K562 (cell line): ENCODE results near the gene IPPK. TPM values are rescaled to one million over a fixed set of nuclear protein-coding genes. Genes with fewer than 3 reads are reported as not detected.
A peak's percentile ranks its signal among the peaks of the same experiment; 100 is the strongest.

Experiments
- ATAC-seq: fragments of 200-7000 bp; cut with Tn5 transposase; 3 replicates; pipeline ENCODE4 v1.9.1; 2020; ENCODE audit warnings: moderate library complexity
- Bru-seq: library from RNA; stranded (reverse); fragments of 400-500 nt; gene quantifications from one replicate; lab custom pipeline; 2021; lab: Mats Ljungman, UMichigan
- BruChase-seq, 2 experiments: library from RNA; stranded (reverse); fragments of 400-500 nt; gene quantifications; one replicate each; lab custom pipeline; 2021; lab: Mats Ljungman, UMichigan
- BruUV-seq: library from RNA; stranded (reverse); fragments of 400-500 nt; replicated peaks from 2 replicates; lab custom pipeline; 2021; lab: Mats Ljungman, UMichigan
- CTCF ChIA-PET: fragments of 300-600 bp; formaldehyde crosslinking; extraction: SDS; loops from one replicate; lab custom pipeline; 2021; ENCODE audit warnings: low intra/inter-chr PET ratio; lab: Yijun Ruan, JAX
- POLR2A ChIA-PET: fragments of 300-600, 350-650 bp; sonication (Branson Sonifier 250); formaldehyde crosslinking; extraction: SDS; loops from one replicate; lab custom pipeline; 2021; ENCODE audit warnings: antibody characterized with exemption, inconsistent platforms; lab: Yijun Ruan, JAX
- DNase-seq, 4 experiments: peaks; one replicate each; pipeline versions ENCODE4 v3.0.0 to v3.0.0-alpha.2; 2011 to 2018; ENCODE audit warnings: low spot score in 3 of 4, mixed read lengths in 3 of 4; ENCODE audit errors: extremely low read depth in 1 of 4
- FAIRE-seq: peaks from 2 replicates; lab custom pipeline; 2011; peaks lifted over from hg19 to GRCh38; lab: Jason Lieb, UNC
- H2AFZ ChIP-seq: 2 replicates; pipeline ENCODE4 v1.6.0; 2011; ENCODE audit warnings: low read depth, low read length, control low read depth, inconsistent platforms
- H3K27ac ChIP-seq: fragments of 200-600 bp; 3 replicates; pipeline ENCODE4 v1.8.0; 2011; ENCODE audit warnings: low read depth, mild to moderate bottlenecking, control low read depth, inconsistent platforms, low read length, moderate library complexity, mixed read lengths; ENCODE audit errors: extremely low read depth
- H3K27me3 ChIP-seq, 2 experiments: fragments of 300-600 bp in 1 of 2; 2 replicates in 1 of 2; 3 replicates in 1 of 2; pipeline versions ENCODE4 v1.6.0 to v1.8.0; 2011; ENCODE audit warnings: inconsistent platforms in 2 of 2, low read length in 2 of 2, mild to moderate bottlenecking in 1 of 2, mixed read lengths in 1 of 2, moderate library complexity in 1 of 2; ENCODE audit not compliant: control insufficient read depth in 2 of 2, insufficient read depth in 2 of 2
- H3K36me3 ChIP-seq: fragments of 300-600 bp; 3 replicates; pipeline ENCODE4 v1.8.0; 2011; ENCODE audit warnings: mild to moderate bottlenecking, low read length, inconsistent platforms; ENCODE audit not compliant: control insufficient read depth, insufficient read depth
- H3K4me1 ChIP-seq, 2 experiments: fragments of 200-600 bp in 1 of 2; replicated peaks in 1 of 2; 2 replicates in 1 of 2; 3 replicates in 1 of 2; pipeline versions ENCODE4 v1.5.1 to v1.8.0; 2011; ENCODE audit warnings: inconsistent platforms in 2 of 2, low read length in 2 of 2, mild to moderate bottlenecking in 1 of 2, mixed read lengths in 1 of 2, moderate library complexity in 1 of 2; ENCODE audit not compliant: control insufficient read depth in 2 of 2, insufficient read depth in 2 of 2
- H3K4me2 ChIP-seq: 2 replicates; pipeline ENCODE4 v1.6.1; 2011; ENCODE audit warnings: low read length, control low read depth, inconsistent platforms, mixed read lengths; ENCODE audit not compliant: insufficient read depth
- H3K4me3 ChIP-seq: fragments of 200-600 bp; sonication (generic), shearing (Covaris generic); 2 replicates; pipeline ENCODE4 v1.5.1; 2016; ENCODE audit warnings: control low read depth, inconsistent platforms
- H3K79me2 ChIP-seq: fragments of 200-600 bp; 3 replicates; pipeline ENCODE4 v1.8.0; 2011; ENCODE audit warnings: low read length, inconsistent platforms; ENCODE audit not compliant: control insufficient read depth, insufficient read depth
- H3K9ac ChIP-seq, 2 experiments: 2 replicates each; pipeline versions ENCODE4 v1.6.0 to v1.6.1; 2011; ENCODE audit warnings: low read depth in 2 of 2, low read length in 2 of 2, control low read depth in 1 of 2, inconsistent platforms in 1 of 2, mild to moderate bottlenecking in 1 of 2, mixed read lengths in 1 of 2; ENCODE audit not compliant: insufficient read depth in 1 of 2
- H3K9me1 ChIP-seq: one replicate; pipeline ENCODE4 v1.6.0; 2011; ENCODE audit warnings: inconsistent platforms, mild to moderate bottlenecking, low read length, moderate library complexity; ENCODE audit not compliant: control insufficient read depth, insufficient read depth
- H3K9me3 ChIP-seq: replicated peaks from 2 replicates; pipeline ENCODE4 v1.5.1; 2011; ENCODE audit warnings: low read depth, low read length, inconsistent platforms; ENCODE audit not compliant: control insufficient read depth, insufficient read depth
- H4K20me1 ChIP-seq: replicated peaks from 2 replicates; pipeline ENCODE4 v1.6.1; 2011; ENCODE audit warnings: low read length, inconsistent platforms, mixed read lengths; ENCODE audit not compliant: control insufficient read depth, insufficient read depth
- ADNP ChIP-seq: fragments of 200-800 bp; sonication (Bioruptor generic); IDR thresholded peaks from 2 replicates; pipeline ENCODE4 v1.6.1; 2016; ENCODE audit warnings: missing genetic modification characterization, missing compliant biosample characterization
- CBFA2T2 ChIP-seq: fragments of 450-650 bp; conservative IDR thresholded peaks from 2 replicates; pipeline ENCODE4 v1.6.1; 2017; ENCODE audit warnings: mild to moderate bottlenecking
- MBD2 ChIP-seq: sonication (generic); IDR thresholded peaks from 2 replicates; pipeline ENCODE4 v1.6.1; 2016; ENCODE audit warnings: low read depth, borderline replicate concordance
- RCOR1 ChIP-seq, 2 experiments: IDR thresholded peaks; 2 replicates each; pipeline ENCODE4 v1.6.1; 2012; ENCODE audit warnings: low read depth in 2 of 2, low read length in 2 of 2, borderline replicate concordance in 1 of 2, improper control_type of control experiment in 1 of 2
- SMAD4 ChIP-seq: fragments of 250-450 bp; sonication (Bioruptor Pico); conservative IDR thresholded peaks from 2 replicates; pipeline ENCODE4 v1.8.0; 2021; ENCODE audit warnings: inconsistent platforms, mild to moderate bottlenecking, moderate library complexity
- STAT5B ChIP-seq: fragments of 250-450 bp; sonication (Bioruptor Pico); IDR thresholded peaks from 2 replicates; pipeline ENCODE4 v1.8.0; 2021; ENCODE audit warnings: mild to moderate bottlenecking, inconsistent platforms
- ZNF140 ChIP-seq: fragments of 250-450 bp; sonication (Bioruptor Pico); IDR thresholded peaks from 2 replicates; pipeline ENCODE4 v1.8.0; 2021; ENCODE audit warnings: moderate library complexity, mild to moderate bottlenecking, inconsistent platforms
- ZNF75A ChIP-seq: fragments of 450-650 bp; formaldehyde crosslinking; IDR thresholded peaks from 2 replicates; pipeline ENCODE4 v1.4.0; 2020; ENCODE audit warnings: mild to moderate bottlenecking
- ZNF785 ChIP-seq: fragments of 250-450 bp; sonication (Bioruptor Pico); IDR thresholded peaks from 2 replicates; pipeline ENCODE4 v1.4.0; 2020; ENCODE audit warnings: mild to moderate bottlenecking
- WGBS: fragments of 100-300 bp; shearing (Covaris generic); methylation state at CpG from one replicate; pipeline ENCODE4 v1.1.6; 2016; ENCODE audit warnings: low coverage, mixed read lengths; ENCODE audit not compliant: insufficient coverage; ENCODE audit errors: missing lambda C conversion rate; 5-methylcytosine and 5-hydroxymethylcytosine counted together
- in situ Hi-C: fragments of 300-500 bp; cut with MboI; formaldehyde crosslinking; loops from 4 replicates; pipeline ENCODE4 v1.15.0; 2018; ENCODE audit warnings: inconsistent platforms, mixed read lengths
- intact Hi-C: fragments of 100-400 bp; cut with micrococcal nuclease; formaldehyde crosslinking; loops from 2 replicates; pipeline ENCODE4 v1.14.2; 2022
- long read RNA-seq, 3 experiments: library from polyadenylated mRNA in 2 of 3; library from RNA in 1 of 3; unstranded in 2 of 3; stranded (forward) in 1 of 3; transcript quantifications; one replicate each; pipeline ENCODE4 v2.0.0, GENCODE V29; 2019 to 2022
- polyA minus RNA-seq, 3 experiments: library from RNA; depleted of rRNA, polyadenylated mRNA; stranded (reverse); fragments of >200 nt; gene quantifications; 2 replicates each; pipeline ENCODE4 v1.2.3, GENCODE V29; 2011
- polyA plus RNA-seq, 8 experiments: library from polyadenylated mRNA; depleted of rRNA in 4 of 8; stranded (reverse) in 5 of 8; unstranded in 3 of 8; fragments of >200 nt; fragmentation: Nextera tagmentation in 2 of 8; fragmentation: Illumina TruSeq in 1 of 8; extraction: Ambion mirVana in 2 of 8; extraction: Trizol in 1 of 8; gene quantifications; 2 replicates each; pipeline versions ENCODE4 v1.2.1 to v1.2.3, GENCODE V29; 2011 to 2014; ENCODE audit warnings: inconsistent platforms in 1 of 8, missing spikeins in 1 of 8
- total RNA-seq, 7 experiments: library from RNA; depleted of rRNA in 6 of 7; stranded (reverse); fragments of >200 nt in 6 of 7; fragmentation: Illumina TruSeq in 2 of 7; extraction: Trizol in 2 of 7; gene quantifications; 2 replicates each; pipeline versions ENCODE4 v1.2.1 to v1.2.3, GENCODE V29; 2011 to 2021; ENCODE audit warnings: low replicate concordance in 1 of 7

Gene IPPK, protein sequence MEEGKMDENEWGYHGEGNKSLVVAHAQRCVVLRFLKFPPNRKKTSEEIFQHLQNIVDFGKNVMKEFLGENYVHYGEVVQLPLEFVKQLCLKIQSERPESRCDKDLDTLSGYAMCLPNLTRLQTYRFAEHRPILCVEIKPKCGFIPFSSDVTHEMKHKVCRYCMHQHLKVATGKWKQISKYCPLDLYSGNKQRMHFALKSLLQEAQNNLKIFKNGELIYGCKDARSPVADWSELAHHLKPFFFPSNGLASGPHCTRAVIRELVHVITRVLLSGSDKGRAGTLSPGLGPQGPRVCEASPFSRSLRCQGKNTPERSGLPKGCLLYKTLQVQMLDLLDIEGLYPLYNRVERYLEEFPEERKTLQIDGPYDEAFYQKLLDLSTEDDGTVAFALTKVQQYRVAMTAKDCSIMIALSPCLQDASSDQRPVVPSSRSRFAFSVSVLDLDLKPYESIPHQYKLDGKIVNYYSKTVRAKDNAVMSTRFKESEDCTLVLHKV
- 42.1 and 46.0 TPM in 2 replicates for total RNA-seq (2011; cell fraction: chromatin; rRNA removed; ENCODE audit: low replicate concordance)
- total RNA-seq (2011; cell fraction: nucleolus; rRNA removed) = 27.7 and 28.2 TPM in 2 replicates
- total RNA-seq (2011; cell fraction: nucleoplasm; rRNA removed) = 26.2 and 30.0 TPM in 2 replicates
- total RNA-seq (2014; rRNA removed) (11.2 and 11.3 TPM in 2 replicates), total RNA-seq (2014; rRNA removed; fragmentation: Illumina TruSeq; extraction: Trizol) (14.2 and 14.5 TPM in 2 replicates), total RNA-seq (2015; rRNA removed; fragmentation: Illumina TruSeq; extraction: Trizol) (11.1 and 11.2 TPM in 2 replicates), total RNA-seq (2021) (9.7 and 11.1 TPM in 2 replicates), polyA plus RNA-seq (2011; rRNA removed) (21.1 and 22.2 TPM in 2 replicates), polyA plus RNA-seq (2014; fragmentation: Illumina TruSeq; extraction: Trizol) (15.2 and 16.0 TPM in 2 replicates), polyA plus RNA-seq (2014; fragmentation: Nextera tagmentation; extraction: Ambion mirVana) (1 to 10 TPM; 3.1 TPM), polyA plus RNA-seq (2014; rRNA removed) (10.9 and 13.0 TPM in 2 replicates), polyA minus RNA-seq (2011; rRNA and poly(A)+ RNA removed) (31.1 and 42.9 TPM in 2 replicates), Bru-seq, nascent RNA (percentile 74 among the genes with signal in this experiment), BruChase-seq, experiment 1, labeled RNA remaining after a 2-hour chase (percentile 79 among the genes with signal in this experiment), BruChase-seq, experiment 2, labeled RNA remaining after a 6-hour chase (percentile 76 among the genes with signal in this experiment)
- 19.0 and 20.1 TPM in 2 replicates for polyA plus RNA-seq (2011; cell fraction: cytosol; rRNA removed)
- 58.7 and 61.8 TPM in 2 replicates for polyA plus RNA-seq (2011; cell fraction: nucleus; rRNA removed)
- 8.4 and 9.4 TPM in 2 replicates for polyA plus RNA-seq (2012)
- polyA minus RNA-seq (2011; cell fraction: cytosol; rRNA and poly(A)+ RNA removed) = 11.0 and 13.6 TPM in 2 replicates
- polyA minus RNA-seq (2011; cell fraction: nucleus; rRNA and poly(A)+ RNA removed) = 10.8 and 11.0 TPM in 2 replicates
- long read RNA-seq, experiment 1, full-length matches to known transcripts = 38 of 63 reads
- long read RNA-seq, experiment 1, partial matches to known transcripts = 11 of 63 reads
- long read RNA-seq, experiment 1, other reads (novel, unspliced or antisense) = 14 of 63 reads
- long read RNA-seq, experiment 2, full-length matches to known transcripts = 4 of 13 reads
- long read RNA-seq, experiment 2, partial matches to known transcripts = 2 of 13 reads
- long read RNA-seq, experiment 2, other reads (novel, unspliced or antisense) = 7 of 13 reads
- long read RNA-seq, experiment 3, full-length matches to known transcripts = 9 of 15 reads
- long read RNA-seq, experiment 3, partial matches to known transcripts = 3 of 15 reads
- long read RNA-seq, experiment 3, other reads (novel, unspliced or antisense) = 3 of 15 reads

GRCh38 chr9:92669890-92670708, at the start of gene IPPK:
IPPK (minus strand) TSS chr9:92670131; CDS start chr9:92669988, 143 bp downstream.
- POLR2A ChIA-PET = interaction anchor here (0.5 to 2.4 kb wide), 11 partner anchors 10 to 436 kb away, joined by 3 to 8 read pairs (median 4); partner anchors contain the start of gene CENPP
- peaks cover 3% of the 10 kb centered on the region for H3K9me1 ChIP-seq
- BruUV-seq = no TSS peak
- H3K27ac ChIP-seq = peak within 1 kb of the TSS; percentile 98
- H4K20me1 ChIP-seq = peaks cover 7% of the 10 kb centered on the region
- FAIRE-seq (peak; percentile 90), DNase-seq (peak; percentile 96 to 99 (median 97)), ATAC-seq (peak; percentile 94)
- 1% methylated on average over 61 of the region's 75 CpGs for WGBS
- peaks cover 11 to 20% of the 10 kb centered on the region in 2 experiments; a peak in 4 of 5 replicates for H3K4me1 ChIP-seq
- CTCF ChIA-PET = no interaction called here
- H3K9me3 ChIP-seq = no peaks in the 10 kb centered on the region; the same call in 1 of the 2 replicates
- peaks cover 58% of the 10 kb centered on the region for H3K79me2 ChIP-seq
- peak within 1 kb of the TSS; percentile 66 for H3K4me3 ChIP-seq
- intact Hi-C loops = no loop called here
- H3K4me2 ChIP-seq = peak within 1 kb of the TSS; percentile 99
- peaks cover 17% of the 10 kb centered on the region; the same call in 2 of the 3 replicates for H3K36me3 ChIP-seq
- in situ Hi-C loops = no loop called here
- no peaks in the 10 kb centered on the region for H3K27me3 ChIP-seq
- peak within 1 kb of the TSS; percentile 98 to 100 for H3K9ac ChIP-seq
- peak within 1 kb of the TSS; percentile 92 for H2AFZ ChIP-seq
- no peak for TF ChIP-seq ZNF75A (CRISPR knock-in tag)
- TF ChIP-seq ZNF785 (CRISPR knock-in tag) = no peak
- no peak for TF ChIP-seq ZNF140 (CRISPR knock-in tag)
- no peak for TF ChIP-seq STAT5B (CRISPR knock-in tag)
- TF ChIP-seq RCOR1 (IDR thresholded peaks at IDR 0.05; ENCODE audit: borderline replicate concordance in 1 of 2, low read depth in 2 of 2, low read length in 2 of 2) = no peak
- peak; percentile 59; the same call in 1 of the 2 replicates for TF ChIP-seq SMAD4 (CRISPR knock-in tag)
- no peak for TF ChIP-seq ADNP (tag)
- no peak for TF ChIP-seq CBFA2T2
- TF ChIP-seq MBD2 = peak; percentile 78; the same call in 1 of the 2 replicates
